Endothelial cell of umbilical vein (primary cell): ENCODE results near the gene PDE10A. TPM values are rescaled to one million over a fixed set of nuclear protein-coding genes. Genes with fewer than 3 reads are reported as not detected.

Experiments used
- BruUV-seq: library from RNA; stranded (reverse); fragments of 400-500 nt; replicated peaks from 2 replicates; lab custom pipeline; 2021; lab: Mats Ljungman, UMichigan
- CTCF ChIA-PET: fragments of 300-600, 350-600 bp; sonication (Branson Sonifier 250); formaldehyde crosslinking; loops from one replicate; lab custom pipeline; 2021; ENCODE audit warnings: antibody characterized with exemption, inconsistent platforms; lab: Charles Lee
- POLR2A ChIA-PET: fragments of 300-600, 350-600 bp; sonication (Branson Sonifier 250); formaldehyde crosslinking; loops from one replicate; lab custom pipeline; 2021; ENCODE audit warnings: antibody characterized with exemption, inconsistent platforms; lab: Charles Lee
- DNase-seq: peaks from one replicate; pipeline ENCODE4 v3.0.0-alpha.2; 2011; ENCODE audit warnings: low read depth, low spot score
- FAIRE-seq: peaks from 2 replicates; lab custom pipeline; 2011; peaks lifted over from hg19 to GRCh38; lab: Jason Lieb, UNC
- H2AFZ ChIP-seq: 2 replicates; pipeline ENCODE4 v1.6.0; 2012; ENCODE audit warnings: low read depth, low read length, control low read depth, inconsistent platforms
- H3K27ac ChIP-seq: 2 replicates; pipeline ENCODE4 v1.5.1; 2011; ENCODE audit warnings: low read depth, mild to moderate bottlenecking, control low read depth, low read length, moderate library complexity; ENCODE audit not compliant: insufficient read depth
- H3K27me3 ChIP-seq, 2 experiments: 2 replicates each; pipeline versions ENCODE4 v1.6.0 to v1.6.1; 2011; ENCODE audit warnings: low read length in 2 of 2, mixed read lengths in 1 of 2; ENCODE audit not compliant: control insufficient read depth in 2 of 2, insufficient read depth in 2 of 2
- H3K36me3 ChIP-seq, 2 experiments: 2 replicates in 1 of 2; 3 replicates in 1 of 2; pipeline ENCODE4 v1.5.1; 2011; ENCODE audit warnings: low read length in 2 of 2, mild to moderate bottlenecking in 1 of 2, moderate library complexity in 1 of 2; ENCODE audit not compliant: control insufficient read depth in 2 of 2, insufficient read depth in 2 of 2; ENCODE audit errors: extremely low read depth in 1 of 2
- H3K4me1 ChIP-seq: 3 replicates; pipeline ENCODE4 v1.5.1; 2011; ENCODE audit warnings: mild to moderate bottlenecking, low read length; ENCODE audit not compliant: control insufficient read depth, insufficient read depth; ENCODE audit errors: extremely low read depth
- H3K4me2 ChIP-seq: 2 replicates; pipeline ENCODE4 v1.6.1; 2011; ENCODE audit warnings: low read length, control low read depth, mixed read lengths; ENCODE audit not compliant: insufficient read depth
- H3K4me3 ChIP-seq, 3 experiments: fragments of 200-600 bp in 1 of 3; sonication (generic), shearing (Covaris generic) in 1 of 3; replicated peaks in 1 of 3; 2 replicates each; pipeline ENCODE4 v1.5.1; 2011 to 2016; ENCODE audit warnings: control low read depth in 3 of 3, low read length in 3 of 3, mild to moderate bottlenecking in 2 of 3, inconsistent platforms in 1 of 3, low read depth in 1 of 3, moderate library complexity in 1 of 3; ENCODE audit not compliant: insufficient read depth in 1 of 3
- H3K79me2 ChIP-seq: 2 replicates; pipeline ENCODE4 v1.6.0; 2012; ENCODE audit warnings: low read length, inconsistent platforms; ENCODE audit not compliant: control insufficient read depth, insufficient read depth
- H3K9ac ChIP-seq: replicated peaks from 2 replicates; pipeline ENCODE3; 2011; ENCODE audit warnings: low read length, control low read depth; ENCODE audit not compliant: insufficient read depth; ENCODE audit errors: extremely low read depth
- H3K9me1 ChIP-seq: replicated peaks from 3 replicates; pipeline ENCODE4 v1.6.0; 2011; ENCODE audit warnings: mild to moderate bottlenecking, low read length; ENCODE audit not compliant: control insufficient read depth, insufficient read depth; ENCODE audit errors: extremely low read depth
- H3K9me3 ChIP-seq: replicated peaks from 2 replicates; pipeline ENCODE4 v1.5.1; 2012; ENCODE audit warnings: low read length, inconsistent platforms; ENCODE audit not compliant: control insufficient read depth, insufficient read depth
- H4K20me1 ChIP-seq: replicated peaks from 2 replicates; pipeline ENCODE3; 2011; ENCODE audit warnings: mild to moderate bottlenecking, low read length; ENCODE audit not compliant: control insufficient read depth, insufficient read depth; ENCODE audit errors: extremely low read depth
- EZH2 ChIP-seq: IDR thresholded peaks from 2 replicates; pipeline ENCODE4 v1.6.1; 2012; ENCODE audit warnings: borderline replicate concordance, low read depth, mild to moderate bottlenecking, moderate library complexity, low read length, inconsistent platforms; ENCODE audit not compliant: severe bottlenecking
- FOS ChIP-seq: IDR thresholded peaks from 2 replicates; pipeline ENCODE4 v1.6.1; 2011; ENCODE audit warnings: mild to moderate bottlenecking, low read length, moderate library complexity, borderline replicate concordance; ENCODE audit not compliant: insufficient read depth
- GATA2 ChIP-seq: IDR thresholded peaks from 2 replicates; pipeline ENCODE4 v1.7.0; 2011; ENCODE audit warnings: low read depth, mild to moderate bottlenecking, moderate library complexity, mixed read lengths, low read length; ENCODE audit not compliant: insufficient read length, insufficient read depth
- JUN ChIP-seq: IDR thresholded peaks from 2 replicates; pipeline ENCODE4 v1.6.1; 2011; ENCODE audit warnings: borderline replicate concordance, low read depth; ENCODE audit not compliant: insufficient read length, insufficient read depth
- MYC ChIP-seq: IDR thresholded peaks from one replicate; pipeline ENCODE4 v1.6.1; 2011; ENCODE audit warnings: mild to moderate bottlenecking, low read depth, low read length
- POLR2A ChIP-seq: IDR thresholded peaks from 2 replicates; pipeline ENCODE4 v1.6.1; 2012; ENCODE audit warnings: low read depth, mild to moderate bottlenecking, control low read depth, low read length
- POLR2AphosphoS5 ChIP-seq: IDR thresholded peaks from 2 replicates; pipeline ENCODE4 v1.6.1; 2012; ENCODE audit warnings: low read depth, mild to moderate bottlenecking, control low read depth, low read length, moderate library complexity; ENCODE audit not compliant: insufficient read depth
- dilution Hi-C: fragments of 300-500 bp; cut with MboI; formaldehyde crosslinking; loops from one replicate; pipeline ENCODE4 v1.15.0; 2019; ENCODE audit warnings: low sequenced_read_pairs; ENCODE audit not compliant: extremely low pct_ligation_motif_present
- intact Hi-C: fragments of 100-400 bp; cut with micrococcal nuclease; formaldehyde crosslinking; loops from one replicate; pipeline ENCODE4 v1.10.0; 2022
- polyA plus RNA-seq, 4 experiments: library from polyadenylated mRNA; depleted of rRNA in 3 of 4; stranded (reverse) in 3 of 4; unstranded in 1 of 4; fragments of >200 nt; gene quantifications; 2 replicates each; pipeline versions ENCODE4 v1.2.1 to v1.2.3, GENCODE V29; 2011 to 2012; ENCODE audit warnings: missing spikeins in 1 of 4
- total RNA-seq: library from RNA; stranded (reverse); gene quantifications from 2 replicates; pipeline ENCODE4 v1.2.3, GENCODE V29; 2021
- TF ChIP-seq, protein P1 (sequence below): IDR thresholded peaks from 2 replicates; pipeline ENCODE4 v1.6.1; 2011; ENCODE audit not compliant: insufficient read depth, insufficient read length

The PDE10A gene
- total and polyA plus RNA-seq, 2 donors (not counting 3 experiments of a cell fraction or from before 2014, with no cell fraction given), result 0.86 to 2.9 TPM

DNA sequence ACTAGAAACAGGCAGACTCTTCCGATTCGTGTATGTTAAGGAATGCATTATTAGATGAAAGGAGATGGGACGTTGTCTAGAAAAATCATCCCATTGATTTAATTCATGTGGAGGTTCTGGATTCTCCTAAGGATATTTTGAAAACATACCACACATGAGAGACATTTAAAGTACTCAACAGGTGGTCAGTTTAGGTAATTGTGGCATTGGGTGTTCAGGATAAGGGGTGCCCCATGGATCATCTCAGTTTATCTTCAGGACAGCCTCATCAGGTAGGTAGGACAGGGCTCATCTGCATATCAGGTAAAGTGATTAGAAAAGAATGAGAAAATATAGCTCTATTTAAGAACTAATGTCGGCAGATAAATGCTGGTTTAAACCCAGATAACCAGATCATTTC lies 15.9 kb upstream of the PDE10A start:
- no peaks in the 10 kb centered on the region for H3K79me2 ChIP-seq
- no peaks in the 10 kb centered on the region for H3K36me3 ChIP-seq
- POLR2A ChIA-PET, result no interaction called here
- no peak overlapping the region for H3K4me2 ChIP-seq
- H3K9me3 ChIP-seq, result no peaks in the 10 kb centered on the region
- no peaks in the 10 kb centered on the region for H3K27me3 ChIP-seq
- TF ChIP-seq JUN (no peak), GATA2 (no peak), FOS (no peak)
- TF ChIP-seq, protein P1, sequence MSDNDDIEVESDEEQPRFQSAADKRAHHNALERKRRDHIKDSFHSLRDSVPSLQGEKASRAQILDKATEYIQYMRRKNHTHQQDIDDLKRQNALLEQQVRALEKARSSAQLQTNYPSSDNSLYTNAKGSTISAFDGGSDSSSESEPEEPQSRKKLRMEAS, result no peak
- no TSS peak for BruUV-seq
- no peak overlapping the region for H3K9ac ChIP-seq
- H3K27ac ChIP-seq, result no peak overlapping the region
- CTCF ChIA-PET, result no interaction called here
- no peak overlapping the region for H3K4me3 ChIP-seq
- dilution Hi-C loops, result no loop called here
- H3K4me1 ChIP-seq, result peaks cover 9% of the 10 kb centered on the region
- no peak for FAIRE-seq
- no peaks in the 10 kb centered on the region for H3K9me1 ChIP-seq
- intact Hi-C loops, result loop anchor here (5.0 kb wide), 1 partner anchor 107 kb away; no protein-coding TSS in a partner anchor
- no peaks in the 10 kb centered on the region for H4K20me1 ChIP-seq
- no peak overlapping the region for H2AFZ ChIP-seq
- no peak for DNase-seq

DNA sequence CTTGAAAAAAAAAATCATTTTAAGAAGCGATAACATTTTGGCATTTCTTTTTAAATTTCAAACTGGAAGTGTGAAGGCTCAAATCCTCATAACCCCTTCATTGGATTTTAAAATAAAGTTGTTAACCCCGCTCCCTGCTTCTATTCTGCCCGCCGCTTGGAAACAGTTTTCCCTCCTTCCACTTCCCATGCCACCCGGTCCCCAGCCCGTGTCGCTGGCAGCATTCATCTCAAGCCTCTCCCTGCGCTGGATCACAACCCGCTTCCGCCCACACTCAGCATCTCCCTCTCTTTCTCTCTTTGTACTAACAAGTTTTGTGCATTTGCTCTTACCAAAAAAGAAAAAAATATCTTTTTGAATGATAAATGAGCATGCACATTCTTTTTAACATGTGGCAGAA lies 15.4 kb upstream of the PDE10A start:
- FAIRE-seq, result no peak
- DNase-seq, result no peak
- no peak for TF ChIP-seq MYC
- TF ChIP-seq JUN, result no peak
- no peak for TF ChIP-seq POLR2A
- TF ChIP-seq EZH2, result no peak
- TF ChIP-seq, protein P1, result no peak
- no peak for TF ChIP-seq GATA2
- no peak for TF ChIP-seq FOS
- TF ChIP-seq POLR2AphosphoS5, result no peak
- Histone ChIP-seq H4K20me1 (no peaks in the 10 kb centered on the region), H3K27ac (no peak overlapping the region), H3K4me2 (no peak overlapping the region), H3K9me1 (no peaks in the 10 kb centered on the region), H3K4me1 (peaks cover 9% of the 10 kb centered on the region), H3K36me3 (no peaks in the 10 kb centered on the region), H3K27me3 (no peaks in the 10 kb centered on the region), H2AFZ (no peak overlapping the region), H3K9ac (no peak overlapping the region), H3K79me2 (no peaks in the 10 kb centered on the region), H3K4me3 (no peak overlapping the region), H3K9me3 (no peaks in the 10 kb centered on the region)
- BruUV-seq, result no TSS peak
- dilution Hi-C loops (no loop called here), intact Hi-C loops (loop anchor here (5.0 kb wide), 1 partner anchor 106 kb away; no protein-coding TSS in a partner anchor)
- CTCF ChIA-PET, result no interaction called here
- POLR2A ChIA-PET, result no interaction called here
